ENCODE data around the gene AOPEP.

GRCh38 chr9:94950040-94950578 is 223.6 kb downstream of the AOPEP start:
- TF ChIP-seq CTCF (CRISPR knock-in tag; IDR thresholded peaks at IDR 0.05) (no peak), PRDM15 (CRISPR knock-in tag; IDR thresholded peaks at IDR 0.05) (no peak), KDM5A (IDR thresholded peaks at IDR 0.05; ENCODE audit: borderline replicate concordance, low read length) (no peak)
- TF ChIP-seq, protein P1, sequence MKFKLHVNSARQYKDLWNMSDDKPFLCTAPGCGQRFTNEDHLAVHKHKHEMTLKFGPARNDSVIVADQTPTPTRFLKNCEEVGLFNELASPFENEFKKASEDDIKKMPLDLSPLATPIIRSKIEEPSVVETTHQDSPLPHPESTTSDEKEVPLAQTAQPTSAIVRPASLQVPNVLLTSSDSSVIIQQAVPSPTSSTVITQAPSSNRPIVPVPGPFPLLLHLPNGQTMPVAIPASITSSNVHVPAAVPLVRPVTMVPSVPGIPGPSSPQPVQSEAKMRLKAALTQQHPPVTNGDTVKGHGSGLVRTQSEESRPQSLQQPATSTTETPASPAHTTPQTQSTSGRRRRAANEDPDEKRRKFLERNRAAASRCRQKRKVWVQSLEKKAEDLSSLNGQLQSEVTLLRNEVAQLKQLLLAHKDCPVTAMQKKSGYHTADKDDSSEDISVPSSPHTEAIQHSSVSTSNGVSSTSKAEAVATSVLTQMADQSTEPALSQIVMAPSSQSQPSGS (CRISPR knock-in tag; IDR thresholded peaks at IDR 0.05), result no peak
